CD14-positive monocyte (primary cell): ENCODE data around the gene POLDIP2. TPM values are rescaled to one million over a fixed set of nuclear protein-coding genes. Genes with fewer than 3 reads are reported as not detected.

ENCODE experiments used
- DNase-seq, 3 donors: peaks; one replicate each; pipeline ENCODE4 v3.0.0-alpha.2; 2011 to 2022
- H2AFZ ChIP-seq: 2 replicates; pipeline ENCODE4 v1.6.0; 2012; ENCODE audit warnings: mild to moderate bottlenecking, low read depth, low read length, inconsistent platforms; ENCODE audit not compliant: insufficient read depth, poor library complexity, severe bottlenecking
- H3K27ac ChIP-seq, 2 donors: 1 replicate in 1 of 2; 2 replicates in 1 of 2; pipeline ENCODE4 v1.5.1; 2012 to 2013; ENCODE audit warnings: low read length in 2 of 2, control low read depth in 1 of 2, inconsistent platforms in 1 of 2, low read depth in 1 of 2, mild to moderate bottlenecking in 1 of 2
- H3K27me3 ChIP-seq, 2 donors: one replicate each; pipeline versions ENCODE4 v1.6.0 to v1.6.1; 2011 to 2013; ENCODE audit warnings: low read length in 2 of 2; ENCODE audit not compliant: control insufficient read depth in 2 of 2, insufficient read depth in 2 of 2
- H3K36me3 ChIP-seq, 2 donors: replicated peaks in 1 of 2; 1 replicate in 1 of 2; 2 replicates in 1 of 2; pipeline versions ENCODE4 v1.5.1 to v1.6.1; 2012 to 2013; ENCODE audit warnings: low read length in 2 of 2, control low read depth in 1 of 2, inconsistent platforms in 1 of 2, mild to moderate bottlenecking in 1 of 2; ENCODE audit not compliant: insufficient read depth in 2 of 2, control insufficient read depth in 1 of 2
- H3K4me1 ChIP-seq, 2 donors: 1 replicate in 1 of 2; 2 replicates in 1 of 2; pipeline versions ENCODE4 v1.5.1 to v1.6.1; 2012 to 2013; ENCODE audit warnings: low read length in 2 of 2, control low read depth in 1 of 2, inconsistent platforms in 1 of 2, mild to moderate bottlenecking in 1 of 2, moderate library complexity in 1 of 2; ENCODE audit not compliant: insufficient read depth in 2 of 2, control insufficient read depth in 1 of 2
- H3K4me2 ChIP-seq: replicated peaks from 2 replicates; pipeline ENCODE3; 2012; ENCODE audit warnings: low read length, moderate library complexity, mild to moderate bottlenecking; ENCODE audit not compliant: poor library complexity, severe bottlenecking; ENCODE audit errors: extremely low read depth
- H3K4me3 ChIP-seq, 3 experiments: fragments of 200-600 bp in 1 of 3; sonication (generic) in 1 of 3; replicated peaks in 1 of 3; 1 replicate in 2 of 3; 2 replicates in 1 of 3; pipeline ENCODE4 v1.5.1; 2011 to 2013; ENCODE audit warnings: low read length in 3 of 3, mild to moderate bottlenecking in 3 of 3, control low read depth in 2 of 3, low read depth in 2 of 3, inconsistent platforms in 1 of 3, moderate library complexity in 1 of 3
- H3K79me2 ChIP-seq: 2 replicates; pipeline ENCODE4 v1.6.0; 2012; ENCODE audit warnings: mild to moderate bottlenecking, control low read depth, inconsistent platforms, low read length, moderate library complexity; ENCODE audit not compliant: insufficient read depth
- H3K9ac ChIP-seq: 2 replicates; pipeline ENCODE4 v1.6.0; 2017; ENCODE audit warnings: low read length, mild to moderate bottlenecking; ENCODE audit not compliant: insufficient read depth, poor library complexity, severe bottlenecking
- H3K9me3 ChIP-seq, 2 donors: replicated peaks in 1 of 2; 1 replicate in 1 of 2; 2 replicates in 1 of 2; pipeline versions ENCODE4 v1.5.1 to v1.6.1; 2012 to 2013; ENCODE audit warnings: low read length in 2 of 2, control low read depth in 1 of 2; ENCODE audit not compliant: control insufficient read depth in 1 of 2, insufficient read depth in 1 of 2
- H4K20me1 ChIP-seq: 2 replicates; pipeline ENCODE4 v1.6.0; 2012; ENCODE audit warnings: mild to moderate bottlenecking, low read length, control low read depth, moderate library complexity; ENCODE audit not compliant: insufficient read depth
- H3K27ac Mint-ChIP-seq, 7 donors: one replicate each; pipeline ENCODE4 v1.8.0; 2020; ENCODE audit warnings: mild to moderate bottlenecking in 7 of 7, mixed read lengths in 7 of 7, moderate library complexity in 6 of 7, inconsistent platforms in 2 of 7
- H3K27me3 Mint-ChIP-seq, 3 donors: one replicate each; pipeline ENCODE4 v1.8.0; 2021 to 2022; ENCODE audit warnings: low read depth in 3 of 3, mild to moderate bottlenecking in 3 of 3, mixed read lengths in 3 of 3, moderate library complexity in 3 of 3, inconsistent platforms in 1 of 3
- H3K36me3 Mint-ChIP-seq, 2 donors: one replicate each; pipeline ENCODE4 v1.8.0; 2020; ENCODE audit warnings: mixed read lengths in 2 of 2, inconsistent platforms in 1 of 2, mild to moderate bottlenecking in 1 of 2
- H3K4me1 Mint-ChIP-seq: one replicate; pipeline ENCODE4 v1.8.0; 2020; ENCODE audit warnings: mild to moderate bottlenecking, mixed read lengths
- H3K4me3 Mint-ChIP-seq, 2 donors: one replicate each; pipeline ENCODE4 v1.8.0; 2020; ENCODE audit warnings: mild to moderate bottlenecking in 2 of 2, mixed read lengths in 2 of 2, moderate library complexity in 1 of 2
- H3K9me3 Mint-ChIP-seq, 7 donors: one replicate each; pipeline ENCODE4 v1.8.0; 2020 to 2022; ENCODE audit warnings: mixed read lengths in 7 of 7, mild to moderate bottlenecking in 6 of 7, moderate library complexity in 6 of 7, inconsistent platforms in 2 of 7
- WGBS: methylation state at CpG from one replicate; pipeline ENCODE4 v1.1.5; 2013; ENCODE audit warnings: missing lambda C conversion rate; ENCODE audit not compliant: insufficient coverage; 5-methylcytosine and 5-hydroxymethylcytosine counted together
- intact Hi-C, 2 donors: fragments of 100-400 bp; cut with micrococcal nuclease; formaldehyde crosslinking; loops; one replicate each; pipeline versions ENCODE4 v1.15.0 to v1.15.1; 2023
- polyA plus RNA-seq, 3 donors: library from polyadenylated mRNA; depleted of rRNA in 1 of 3; unstranded in 2 of 3; stranded (reverse) in 1 of 3; fragments of 300-500 nt in 2 of 3; fragments of >200 nt in 1 of 3; fragmentation: Illumina TruSeq in 2 of 3; gene quantifications; 1 replicate in 2 of 3; 2 replicates in 1 of 3; pipeline ENCODE4 v1.2.3, GENCODE V29; 2012 to 2021
- TF ChIP-seq, protein P1 (sequence below): fragments of 200-600 bp; IDR thresholded peaks from one replicate; pipeline ENCODE4 v1.8.0; 2022; ENCODE audit warnings: antibody characterized with exemption, mild to moderate bottlenecking

POLDIP2 gene
- polyA plus RNA-seq, 3 donors: 31.5 to 76.9 (median 72.4) TPM

DNA sequence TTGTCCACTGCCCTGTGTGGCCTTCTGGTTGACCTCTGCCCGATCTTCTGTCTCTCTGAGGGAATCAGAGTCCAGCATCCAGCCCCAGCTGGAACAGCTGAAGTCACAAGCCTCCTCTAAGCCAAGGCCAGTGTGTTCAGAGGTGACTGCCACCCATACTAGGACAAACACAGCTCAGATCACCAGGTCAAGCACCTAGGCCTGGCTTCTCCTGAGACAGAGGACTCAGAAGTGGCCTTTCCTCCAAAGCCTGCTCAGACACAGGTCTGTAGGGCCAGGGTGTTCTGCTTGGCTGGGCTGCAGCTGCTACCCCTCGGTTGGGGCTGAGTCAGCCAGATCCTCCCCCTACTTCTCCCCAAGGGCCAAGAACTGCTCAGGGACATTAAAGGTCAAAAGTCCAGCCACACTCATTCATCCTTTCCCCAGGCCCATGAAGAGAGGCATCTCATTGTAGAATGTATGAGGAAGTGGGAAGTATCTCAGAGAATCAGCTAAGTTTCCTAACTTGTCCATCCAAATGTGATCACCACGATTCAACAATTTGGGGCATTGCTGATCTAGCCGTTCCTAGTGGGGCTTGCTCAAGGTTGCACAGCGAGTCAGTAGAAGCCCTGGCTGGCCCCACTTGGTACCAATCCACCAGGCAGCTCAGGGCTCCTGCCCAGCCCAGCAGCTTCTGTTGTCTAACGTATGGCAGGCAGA, 41.1 kb upstream of the POLDIP2 start:
- peaks cover 8 to 56% of the 10 kb centered on the region in 2 donors for H3K36me3 ChIP-seq
- WGBS: 70% methylated on average over 4 of the region's 6 CpGs
- TF ChIP-seq, protein P1, sequence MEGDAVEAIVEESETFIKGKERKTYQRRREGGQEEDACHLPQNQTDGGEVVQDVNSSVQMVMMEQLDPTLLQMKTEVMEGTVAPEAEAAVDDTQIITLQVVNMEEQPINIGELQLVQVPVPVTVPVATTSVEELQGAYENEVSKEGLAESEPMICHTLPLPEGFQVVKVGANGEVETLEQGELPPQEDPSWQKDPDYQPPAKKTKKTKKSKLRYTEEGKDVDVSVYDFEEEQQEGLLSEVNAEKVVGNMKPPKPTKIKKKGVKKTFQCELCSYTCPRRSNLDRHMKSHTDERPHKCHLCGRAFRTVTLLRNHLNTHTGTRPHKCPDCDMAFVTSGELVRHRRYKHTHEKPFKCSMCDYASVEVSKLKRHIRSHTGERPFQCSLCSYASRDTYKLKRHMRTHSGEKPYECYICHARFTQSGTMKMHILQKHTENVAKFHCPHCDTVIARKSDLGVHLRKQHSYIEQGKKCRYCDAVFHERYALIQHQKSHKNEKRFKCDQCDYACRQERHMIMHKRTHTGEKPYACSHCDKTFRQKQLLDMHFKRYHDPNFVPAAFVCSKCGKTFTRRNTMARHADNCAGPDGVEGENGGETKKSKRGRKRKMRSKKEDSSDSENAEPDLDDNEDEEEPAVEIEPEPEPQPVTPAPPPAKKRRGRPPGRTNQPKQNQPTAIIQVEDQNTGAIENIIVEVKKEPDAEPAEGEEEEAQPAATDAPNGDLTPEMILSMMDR: no peak
- H3K27ac ChIP-seq: no peak overlapping the region
- no peak for DNase-seq
- intact Hi-C loops: no loop called here
- H3K4me3 ChIP-seq: no peak overlapping the region
- H3K9me3 Mint-ChIP-seq: no peaks in the 10 kb centered on the region
- H4K20me1 ChIP-seq: no peaks in the 10 kb centered on the region
- no peaks in the 10 kb centered on the region for H3K27me3 ChIP-seq
- H3K4me2 ChIP-seq: no peak overlapping the region
- peaks cover 8 to 17% of the 10 kb centered on the region in 2 donors for H3K4me1 ChIP-seq
- no peak overlapping the region for H2AFZ ChIP-seq
- no peaks in the 10 kb centered on the region for H3K79me2 ChIP-seq
- peaks cover 39 to 55% of the 10 kb centered on the region in 2 donors for H3K36me3 Mint-ChIP-seq
- no peak overlapping the region for H3K9ac ChIP-seq
- H3K4me3 Mint-ChIP-seq: no peak overlapping the region
- peaks cover 22% of the 10 kb centered on the region for H3K4me1 Mint-ChIP-seq
- H3K9me3 ChIP-seq: no peaks in the 10 kb centered on the region
- peaks cover 2% of the 10 kb centered on the region in 3 donors for H3K27me3 Mint-ChIP-seq
- H3K27ac Mint-ChIP-seq: peak overlapping the region in 4 of 7 donors; percentile 6 to 73 (median 44)

DNA sequence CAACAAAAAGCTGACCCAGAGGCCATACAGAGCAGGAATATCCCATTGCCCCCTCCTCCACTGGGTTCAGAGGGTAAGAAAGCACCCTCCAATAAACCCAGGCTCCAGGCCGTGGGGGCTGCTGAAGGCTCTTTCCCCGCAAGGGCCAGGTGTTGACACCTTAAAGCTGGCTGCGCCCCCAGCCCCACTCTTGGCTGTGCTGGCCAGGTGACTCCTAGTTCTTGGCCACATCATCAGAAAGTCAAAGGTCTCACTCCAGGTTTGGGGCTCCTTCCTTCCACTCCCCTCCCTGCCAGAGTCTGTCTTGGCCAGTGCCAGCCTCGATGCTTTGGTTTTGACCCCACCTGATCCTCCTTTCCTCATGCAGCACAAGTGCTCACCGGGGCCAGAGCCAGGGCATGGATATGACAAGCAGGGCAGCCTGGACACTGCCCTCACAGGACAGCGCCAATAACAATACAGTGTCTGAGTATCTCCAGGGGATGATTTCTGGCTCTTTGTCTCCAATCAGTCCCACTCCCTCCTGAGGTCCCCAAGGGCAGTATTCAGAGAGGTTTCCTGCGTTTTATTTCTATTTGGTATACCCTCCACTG, 40.5 kb upstream of the POLDIP2 start:
- peaks cover 15% of the 10 kb centered on the region for H3K4me1 Mint-ChIP-seq
- H3K9me3 Mint-ChIP-seq: no peaks in the 10 kb centered on the region
- H3K27me3 ChIP-seq: no peaks in the 10 kb centered on the region
- no peak for DNase-seq
- H3K4me2 ChIP-seq: no peak overlapping the region
- peak overlapping the region in 5 of 7 donors; percentile 18 to 77 (median 70) for H3K27ac Mint-ChIP-seq
- no peak overlapping the region for H3K9ac ChIP-seq
- intact Hi-C loops: no loop called here
- H2AFZ ChIP-seq: no peak overlapping the region
- TF ChIP-seq, protein P1: no peak
- no peaks in the 10 kb centered on the region for H4K20me1 ChIP-seq
- H3K4me3 Mint-ChIP-seq: no peak overlapping the region
- peaks cover 1 to 11% of the 10 kb centered on the region in 2 donors for H3K4me1 ChIP-seq
- peaks cover 2% of the 10 kb centered on the region in 3 donors for H3K27me3 Mint-ChIP-seq
- peaks cover 8 to 63% of the 10 kb centered on the region in 2 donors for H3K36me3 ChIP-seq
- H3K79me2 ChIP-seq: no peaks in the 10 kb centered on the region
- WGBS: 94% methylated on average over 5 of the region's 7 CpGs
- no peaks in the 10 kb centered on the region for H3K9me3 ChIP-seq
- peaks cover 39 to 55% of the 10 kb centered on the region in 2 donors for H3K36me3 Mint-ChIP-seq
- H3K27ac ChIP-seq: no peak overlapping the region
- H3K4me3 ChIP-seq: no peak overlapping the region
